IPS-18a (cell line): Measurements from ENCODE around the gene GFRA4.

Source experiments
- H3K27ac ChIP-seq: one replicate; pipeline ENCODE4 v1.5.1; 2013; ENCODE audit warnings: low read length
- H3K27me3 ChIP-seq: one replicate; pipeline ENCODE4 v1.6.1; 2013; ENCODE audit warnings: mild to moderate bottlenecking, low read length; ENCODE audit not compliant: control insufficient read depth, insufficient read depth
- H3K36me3 ChIP-seq: one replicate; pipeline ENCODE4 v1.6.1; 2013; ENCODE audit warnings: low read depth, low read length; ENCODE audit not compliant: control insufficient read depth
- H3K4me1 ChIP-seq: one replicate; pipeline ENCODE4 v1.6.1; 2013; ENCODE audit warnings: low read depth, low read length; ENCODE audit not compliant: control insufficient read depth
- H3K4me3 ChIP-seq: one replicate; pipeline ENCODE4 v1.5.1; 2013; ENCODE audit warnings: low read length
- H3K9ac ChIP-seq: one replicate; pipeline ENCODE4 v1.6.1; 2013; ENCODE audit warnings: mild to moderate bottlenecking, low read length, moderate library complexity
- H3K9me3 ChIP-seq: one replicate; pipeline ENCODE4 v1.6.1; 2013; ENCODE audit warnings: low read depth, low read length; ENCODE audit not compliant: control insufficient read depth

The GFRA4 gene

GRCh38 chr20:3663031-3663701 is at the start of gene GFRA4:
Gene GFRA4 (minus strand): TSS chr20:3663399. CDS start chr20:3663399, 0 bp downstream.
- Histone ChIP-seq H3K27me3 (no peaks in the 10 kb centered on the region), H3K27ac (no peak within 1 kb of the TSS), H3K4me3 (no peak within 1 kb of the TSS), H3K9ac (no peak within 1 kb of the TSS), H3K4me1 (no peaks in the 10 kb centered on the region), H3K36me3 (no peaks in the 10 kb centered on the region), H3K9me3 (no peaks in the 10 kb centered on the region)

DNA sequence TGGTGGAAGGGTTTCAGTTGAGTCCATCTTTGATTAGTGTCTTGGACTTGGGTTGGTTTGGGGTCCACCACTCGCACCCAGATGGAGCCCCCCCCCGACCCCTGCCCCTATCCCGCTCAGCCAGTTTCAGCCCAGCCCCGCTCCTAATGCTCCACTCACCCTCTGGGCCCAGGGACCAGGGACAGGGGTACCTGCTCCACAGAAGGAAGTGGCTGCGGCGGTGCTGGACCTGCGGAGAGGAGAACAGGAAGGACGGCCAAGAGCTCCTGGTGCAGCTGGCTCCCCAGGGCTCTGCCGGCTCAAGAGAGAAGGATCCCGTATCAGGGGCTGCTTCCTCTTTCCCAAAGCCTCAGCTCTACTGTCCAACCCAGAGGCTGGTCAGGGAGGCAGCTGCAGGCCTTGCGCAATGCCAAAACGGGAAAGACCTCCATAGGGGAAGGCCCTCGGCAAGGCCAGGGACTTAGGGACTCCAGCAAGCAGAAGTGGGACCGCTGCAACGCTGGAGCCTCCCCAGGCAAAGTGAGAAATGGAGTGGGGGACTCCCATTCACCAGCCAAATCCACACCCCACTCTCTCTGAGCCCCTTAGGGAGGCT is 49.2 kb upstream of the GFRA4 start, which contains the start of gene SIGLEC1:
Gene SIGLEC1 (minus strand): TSS at position 322 of the 595 bp plus-strand sequence. CDS start 5,472 bp downstream, outside the sequence.
- Histone ChIP-seq H3K4me1 (no peaks in the 10 kb centered on the region), H3K36me3 (no peaks in the 10 kb centered on the region), H3K27me3 (no peaks in the 10 kb centered on the region), H3K27ac (no peak within 1 kb of the TSS), H3K9ac (no peak within 1 kb of the TSS), H3K9me3 (no peaks in the 10 kb centered on the region), H3K4me3 (no peak within 1 kb of the TSS)

DNA sequence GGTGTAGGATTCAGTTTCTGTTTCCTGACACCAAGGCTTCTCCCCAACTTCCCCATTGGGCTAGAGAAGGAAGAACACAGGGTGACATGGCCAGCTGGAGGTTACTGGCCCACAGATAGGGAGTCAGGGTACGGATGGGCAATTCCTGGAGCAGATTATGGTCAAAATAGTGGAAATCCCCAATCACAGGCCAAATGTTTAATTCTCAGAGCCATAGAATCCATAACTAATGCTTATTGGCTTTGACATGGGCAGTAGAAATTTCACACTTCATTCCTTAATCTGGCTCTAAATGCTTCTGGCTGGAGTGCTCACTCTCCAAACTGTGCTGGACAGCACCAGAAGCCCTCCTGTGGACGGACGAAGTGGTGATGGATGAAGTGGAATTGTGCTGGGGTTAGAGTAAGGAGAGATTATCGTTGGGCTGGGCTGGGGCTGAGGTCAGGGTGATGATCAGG is 48.3 kb upstream of the GFRA4 start:
- H3K36me3 ChIP-seq, result no peaks in the 10 kb centered on the region
- H3K9me3 ChIP-seq, result no peaks in the 10 kb centered on the region
- H3K27ac ChIP-seq, result no peak overlapping the region
- no peak overlapping the region for H3K4me3 ChIP-seq
- H3K9ac ChIP-seq, result no peak overlapping the region
- no peaks in the 10 kb centered on the region for H3K4me1 ChIP-seq
- no peaks in the 10 kb centered on the region for H3K27me3 ChIP-seq

DNA sequence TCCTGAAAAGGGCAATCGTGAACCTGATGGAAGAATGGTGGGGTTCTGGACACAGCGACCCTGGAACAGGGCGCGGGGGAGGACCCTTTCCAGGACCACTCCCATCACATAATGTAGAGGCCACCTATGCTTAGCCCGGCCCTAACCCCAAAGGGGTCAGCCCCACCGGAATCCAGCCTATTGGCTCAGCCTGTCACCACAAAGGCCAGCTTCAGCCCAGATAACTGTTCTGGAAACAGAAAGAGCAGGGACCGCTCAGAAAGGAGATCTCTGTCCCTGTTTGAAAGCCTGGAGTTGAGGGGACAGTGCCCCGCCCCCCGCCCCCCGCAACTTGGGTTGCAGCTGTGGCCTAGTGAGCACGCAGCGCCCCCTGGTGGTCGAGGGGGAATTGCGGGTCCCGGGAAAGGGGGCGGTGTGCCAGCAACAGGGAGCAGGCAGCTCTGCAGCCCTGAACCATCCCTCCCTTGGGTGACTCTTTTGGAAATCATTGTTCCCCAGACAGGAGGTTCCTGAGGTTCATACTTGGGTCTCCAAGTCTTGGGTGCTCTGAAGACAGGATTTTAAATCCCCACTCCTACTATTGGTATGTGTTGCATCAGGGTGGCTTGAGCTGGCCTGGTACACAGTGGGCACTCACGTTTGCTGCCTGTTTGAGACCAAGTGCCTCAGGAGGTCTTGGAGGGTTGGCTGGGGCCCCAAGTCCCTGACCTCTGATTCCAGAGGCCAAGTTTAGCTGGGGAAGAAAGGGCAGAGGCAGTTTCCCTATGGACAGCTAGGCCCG is 47.7 kb upstream of the GFRA4 start:
- Histone ChIP-seq H3K9me3 (no peaks in the 10 kb centered on the region), H3K4me3 (no peak overlapping the region), H3K9ac (no peak overlapping the region), H3K27me3 (no peaks in the 10 kb centered on the region), H3K27ac (no peak overlapping the region), H3K4me1 (no peaks in the 10 kb centered on the region), H3K36me3 (no peaks in the 10 kb centered on the region)

DNA sequence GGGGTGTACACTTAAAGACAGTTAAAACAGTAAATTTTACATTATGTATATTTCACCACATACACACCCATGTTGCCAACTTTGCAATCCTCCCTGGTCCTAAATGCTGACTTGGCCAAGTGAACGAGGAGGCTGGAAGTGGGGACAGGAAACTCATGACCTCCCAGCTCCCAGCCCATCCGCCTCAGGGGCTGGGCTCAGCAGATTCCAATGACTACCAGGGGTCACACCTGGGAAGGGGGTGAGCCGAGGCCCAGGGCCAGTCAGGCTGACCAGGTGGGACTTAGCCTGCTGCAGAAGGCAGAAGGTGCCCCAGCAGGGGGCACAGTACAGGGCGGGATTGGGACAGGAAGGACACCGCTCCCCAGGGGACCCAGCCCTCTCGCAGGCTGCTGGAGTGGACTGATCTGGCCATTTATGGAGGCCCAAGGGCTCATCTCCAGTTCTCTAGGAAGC is 46.8 kb upstream of the GFRA4 start:
- Histone ChIP-seq H3K27ac (no peak overlapping the region), H3K36me3 (no peaks in the 10 kb centered on the region), H3K27me3 (no peaks in the 10 kb centered on the region), H3K4me3 (no peak overlapping the region), H3K9me3 (no peaks in the 10 kb centered on the region), H3K4me1 (no peaks in the 10 kb centered on the region), H3K9ac (no peak overlapping the region)

- H3K36me3 ChIP-seq, result no peaks in the 10 kb centered on the region
- no peak overlapping the region for H3K9ac ChIP-seq
- H3K27ac ChIP-seq, result no peak overlapping the region
- H3K9me3 ChIP-seq, result no peaks in the 10 kb centered on the region
- H3K27me3 ChIP-seq, result no peaks in the 10 kb centered on the region
- no peak overlapping the region for H3K4me3 ChIP-seq
- no peaks in the 10 kb centered on the region for H3K4me1 ChIP-seq
Measured at GRCh38 chr20:3707508-3707899, 44.3 kb upstream of the GFRA4 start.

DNA sequence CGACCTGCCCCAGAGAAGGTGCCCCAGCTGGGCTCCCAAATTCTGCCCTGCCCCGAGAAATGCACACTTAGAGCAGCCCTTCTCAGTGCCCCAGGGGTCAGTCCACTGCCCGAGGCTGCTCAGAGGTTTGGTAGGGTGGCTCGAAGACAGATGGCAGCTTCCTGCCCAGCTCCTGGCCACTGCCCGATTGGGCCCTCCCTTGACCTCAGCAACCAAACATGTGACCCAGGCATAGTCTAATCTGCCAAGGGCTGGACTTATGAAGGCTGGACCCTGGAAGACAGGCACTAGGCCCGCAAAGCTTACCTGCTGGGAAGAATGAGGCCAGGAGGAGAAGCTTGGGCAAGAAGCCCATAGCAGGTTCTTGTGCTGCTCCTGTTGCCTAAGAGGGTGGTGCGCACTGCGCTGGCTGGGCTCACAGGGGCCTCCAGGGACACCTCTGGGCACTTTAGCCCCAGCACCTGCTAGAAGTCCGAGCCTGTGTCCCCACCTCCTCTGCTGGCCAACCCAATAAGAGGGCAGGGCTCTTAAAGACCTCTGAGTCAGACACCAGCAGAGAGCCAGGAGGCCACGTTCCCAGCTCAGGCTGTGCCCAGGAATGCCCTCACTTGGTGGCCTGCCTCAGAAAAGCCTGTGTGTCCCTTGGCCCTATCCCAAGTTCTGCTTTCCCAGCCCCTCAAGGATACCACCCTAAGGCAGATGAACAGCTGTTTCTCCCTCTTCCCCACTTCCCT is 43.7 kb upstream of the GFRA4 start:
- H3K9me3 ChIP-seq, result no peaks in the 10 kb centered on the region
- H3K9ac ChIP-seq, result no peak overlapping the region
- H3K4me1 ChIP-seq, result no peaks in the 10 kb centered on the region
- no peaks in the 10 kb centered on the region for H3K27me3 ChIP-seq
- H3K4me3 ChIP-seq, result no peak overlapping the region
- no peak overlapping the region for H3K27ac ChIP-seq
- no peaks in the 10 kb centered on the region for H3K36me3 ChIP-seq

GRCh38 chr20:3705970-3706739 is 43.0 kb upstream of the GFRA4 start:
- H3K27me3 ChIP-seq, result no peaks in the 10 kb centered on the region
- no peak overlapping the region for H3K9ac ChIP-seq
- H3K9me3 ChIP-seq, result no peaks in the 10 kb centered on the region
- no peaks in the 10 kb centered on the region for H3K4me1 ChIP-seq
- no peak overlapping the region for H3K27ac ChIP-seq
- no peak overlapping the region for H3K4me3 ChIP-seq
- H3K36me3 ChIP-seq, result no peaks in the 10 kb centered on the region

- Histone ChIP-seq H3K9ac (no peak overlapping the region), H3K9me3 (no peaks in the 10 kb centered on the region)
Measured at GRCh38 chr20:3705491-3705969, 42.3 kb upstream of the GFRA4 start.

DNA sequence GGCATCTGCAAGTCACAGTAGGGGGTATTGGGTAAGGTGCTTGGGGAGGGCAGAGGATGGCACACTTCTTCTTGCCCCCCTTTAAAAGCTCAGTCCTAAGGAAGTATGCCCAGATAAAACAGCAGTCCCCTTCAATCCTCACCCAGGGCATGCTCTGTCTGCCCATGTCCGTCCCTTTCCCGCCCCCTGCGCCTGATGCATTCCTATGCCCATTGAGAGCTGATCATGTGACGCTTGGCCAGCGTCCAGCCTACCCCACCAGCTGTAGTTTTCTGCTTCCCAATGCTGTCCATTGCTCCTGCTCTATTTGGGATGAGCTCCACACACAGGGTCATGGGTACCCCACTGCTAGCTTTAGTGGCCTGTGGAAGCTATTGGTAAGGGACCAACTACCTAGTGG is 40.9 kb upstream of the GFRA4 start:
- Histone ChIP-seq H3K9me3 (no peaks in the 10 kb centered on the region), H3K4me3 (no peak overlapping the region)

More at GRCh38 chr20:3705491-3705969, 42.3 kb upstream of the GFRA4 start:
- Histone ChIP-seq H3K36me3 (no peaks in the 10 kb centered on the region), H3K4me3 (no peak overlapping the region), H3K27ac (no peak overlapping the region), H3K4me1 (no peaks in the 10 kb centered on the region), H3K27me3 (no peaks in the 10 kb centered on the region)

More for the DNA sequence above, 40.9 kb upstream of the GFRA4 start:
- no peaks in the 10 kb centered on the region for H3K27me3 ChIP-seq
- H3K4me1 ChIP-seq, result no peaks in the 10 kb centered on the region
- H3K27ac ChIP-seq, result no peak overlapping the region
- no peaks in the 10 kb centered on the region for H3K36me3 ChIP-seq
- H3K9ac ChIP-seq, result no peak overlapping the region
